Naive thymus-derived CD4-positive, alpha-beta T cell (primary cell): ENCODE results near the gene KMT2E. TPM values are rescaled to one million over a fixed set of nuclear protein-coding genes. Genes with fewer than 3 reads are reported as not detected.

ENCODE experiments used
- ATAC-seq: fragments of 150-1000 bp; cut with Tn5 transposase; 2 replicates; pipeline ENCODE4 v1.10.0; 2021; ENCODE audit warnings: mild to moderate bottlenecking, moderate library complexity
- CTCF ChIA-PET: fragments of 350-600 bp; sonication (Branson Sonifier 250); formaldehyde crosslinking; loops from one replicate; lab custom pipeline; 2021; ENCODE audit warnings: antibody characterized with exemption; lab: Charles Lee
- POLR2A ChIA-PET: fragments of 350-600 bp; sonication (Branson Sonifier 250); formaldehyde crosslinking; loops from one replicate; lab custom pipeline; 2021; ENCODE audit warnings: antibody characterized with exemption, inconsistent platforms; lab: Charles Lee
- DNase-seq, 9 donors: peaks; one replicate each; pipeline versions ENCODE4 v3.0.0 to v3.0.0-alpha.2; 2020 to 2022; ENCODE audit warnings: mixed read lengths in 1 of 9
- H3K27ac ChIP-seq: one replicate; pipeline ENCODE4 v1.7.0; 2013; ENCODE audit warnings: mild to moderate bottlenecking, low read depth, low read length, moderate library complexity
- H3K27me3 ChIP-seq, 2 donors: one replicate each; pipeline ENCODE4 v1.7.0; 2013; ENCODE audit warnings: low read length in 2 of 2, mild to moderate bottlenecking in 2 of 2, moderate library complexity in 2 of 2; ENCODE audit not compliant: control insufficient read depth in 2 of 2, insufficient read depth in 2 of 2
- H3K36me3 ChIP-seq, 3 experiments: 1 replicate in 2 of 3; 2 replicates in 1 of 3; pipeline ENCODE4 v1.7.0; 2013; ENCODE audit warnings: low read length in 3 of 3, mild to moderate bottlenecking in 3 of 3, moderate library complexity in 1 of 3; ENCODE audit not compliant: insufficient read depth in 3 of 3, control insufficient read depth in 2 of 3
- H3K4me1 ChIP-seq, 2 donors: one replicate each; pipeline ENCODE4 v1.7.0; 2013; ENCODE audit warnings: low read length in 2 of 2, mild to moderate bottlenecking in 2 of 2, moderate library complexity in 1 of 2; ENCODE audit not compliant: control insufficient read depth in 2 of 2, insufficient read depth in 2 of 2
- H3K4me3 ChIP-seq: 2 replicates; pipeline ENCODE4 v1.7.0; 2013; ENCODE audit warnings: mild to moderate bottlenecking, low read length
- H3K9me3 ChIP-seq, 3 experiments: 1 replicate in 2 of 3; 2 replicates in 1 of 3; pipeline ENCODE4 v1.7.0; 2013; ENCODE audit warnings: low read length in 3 of 3; ENCODE audit not compliant: control insufficient read depth in 2 of 3
- H3K27ac Mint-ChIP-seq, 9 donors: one replicate each; pipeline ENCODE4 v1.8.0; 2020 to 2022; ENCODE audit warnings: mixed read lengths in 9 of 9, mild to moderate bottlenecking in 8 of 9, moderate library complexity in 5 of 9, inconsistent platforms in 2 of 9
- H3K27me3 Mint-ChIP-seq, 5 donors: one replicate each; pipeline ENCODE4 v1.8.0; 2021 to 2022; ENCODE audit warnings: mixed read lengths in 5 of 5, mild to moderate bottlenecking in 1 of 5
- H3K36me3 Mint-ChIP-seq, 5 donors: one replicate each; pipeline ENCODE4 v1.8.0; 2020 to 2022; ENCODE audit warnings: mixed read lengths in 5 of 5, mild to moderate bottlenecking in 3 of 5, inconsistent platforms in 1 of 5
- H3K4me1 Mint-ChIP-seq, 7 donors: one replicate each; pipeline ENCODE4 v1.8.0; 2020 to 2022; ENCODE audit warnings: mixed read lengths in 7 of 7, mild to moderate bottlenecking in 3 of 7, inconsistent platforms in 1 of 7
- H3K4me3 Mint-ChIP-seq, 10 donors: one replicate each; pipeline ENCODE4 v1.8.0; 2020 to 2022; ENCODE audit warnings: mild to moderate bottlenecking in 10 of 10, mixed read lengths in 10 of 10, moderate library complexity in 6 of 10, inconsistent platforms in 2 of 10
- H3K9me3 Mint-ChIP-seq, 11 donors: one replicate each; pipeline ENCODE4 v1.8.0; 2020 to 2022; ENCODE audit warnings: mixed read lengths in 11 of 11, mild to moderate bottlenecking in 4 of 11, inconsistent platforms in 1 of 11, moderate library complexity in 1 of 11
- intact Hi-C, 2 donors: fragments of 100-400 bp; cut with micrococcal nuclease; formaldehyde crosslinking; loops; one replicate each; pipeline ENCODE4 v1.15.1; 2023
- polyA plus RNA-seq, 2 donors: library from polyadenylated mRNA; unstranded; fragments of 300-500 nt; fragmentation: Illumina TruSeq; gene quantifications; one replicate each; pipeline ENCODE4 v1.2.3, GENCODE V29; 2021
- total RNA-seq, 6 experiments: library from RNA in 5 of 6; stranded (reverse) in 5 of 6; gene quantifications; 1 replicate in 5 of 6; 2 replicates in 1 of 6; pipeline ENCODE4 v1.2.3 and lab custom pipeline; 2021 to 2026

KMT2E gene
- total and polyA plus RNA-seq, 7 experiments from 2014 or later: 129 to 221 (median 195) TPM

- intact Hi-C loops: loop anchor here in 1 of 2 donors (1.0 kb wide), 1 partner anchor 9 kb away; no protein-coding TSS in a partner anchor
- Mint-ChIP-seq H3K9me3 (no peaks in the 10 kb centered on the region), H3K27ac (peak overlapping the region in 7 of 9 donors; percentile 2 to 85 (median 20)), H3K4me1 (peaks cover 59 to 99% (median 88%) of the 10 kb centered on the region in 7 donors), H3K27me3 (no peaks in the 10 kb centered on the region), H3K36me3 (peaks cover 0 to 5% (median 0%) of the 10 kb centered on the region in 5 donors), H3K4me3 (peak overlapping the region; percentile 8 to 96 (median 66))
- Histone ChIP-seq H3K4me3 (no peak overlapping the region), H3K36me3 (no peaks in the 10 kb centered on the region), H3K27me3 (no peaks in the 10 kb centered on the region), H3K9me3 (no peaks in the 10 kb centered on the region), H3K27ac (no peak overlapping the region), H3K4me1 (peaks cover 56 to 57% of the 10 kb centered on the region in 2 donors)
- DNase-seq (no peak), ATAC-seq (no peak)
- CTCF ChIA-PET: interaction anchor here (0.7 kb wide), 1 partner anchor 40 kb away, joined by 3 read pairs; no protein-coding TSS in a partner anchor
- POLR2A ChIA-PET: no interaction called here
These were observed 7.3 kb downstream of the KMT2E start for GRCh38 chr7:105021352-105021751.

GRCh38 chr7:105021967-105022366 is 8.0 kb downstream of the KMT2E start:
- ChIA-PET POLR2A (no interaction called here), CTCF (no interaction called here)
- DNase-seq: no peak
- Mint-ChIP-seq H3K4me1 (peaks cover 59 to 99% (median 90%) of the 10 kb centered on the region in 7 donors), H3K27me3 (no peaks in the 10 kb centered on the region), H3K36me3 (peaks cover 0 to 4% (median 0%) of the 10 kb centered on the region in 5 donors), H3K9me3 (no peaks in the 10 kb centered on the region), H3K4me3 (peak overlapping the region in 8 of 10 donors; percentile 43 to 96 (median 61)), H3K27ac (peak overlapping the region in 3 of 9 donors; percentile 19 to 62 (median 54))
- no peak overlapping the region for H3K27ac ChIP-seq
- no peaks in the 10 kb centered on the region for H3K27me3 ChIP-seq
- intact Hi-C loops: loop anchor here in 1 of 2 donors (1.0 kb wide), 1 partner anchor 8 kb away; no protein-coding TSS in a partner anchor
- H3K4me3 ChIP-seq: no peak overlapping the region
- H3K4me1 ChIP-seq: peaks cover 60 to 61% of the 10 kb centered on the region in 2 donors
- no peaks in the 10 kb centered on the region for H3K36me3 ChIP-seq
- ATAC-seq: no peak
- no peaks in the 10 kb centered on the region for H3K9me3 ChIP-seq

GRCh38 chr7:105022458-105022857 is 8.5 kb downstream of the KMT2E start:
- Histone ChIP-seq H3K4me1 (peaks cover 60 to 64% of the 10 kb centered on the region in 2 donors), H3K36me3 (no peaks in the 10 kb centered on the region), H3K27me3 (no peaks in the 10 kb centered on the region), H3K4me3 (no peak overlapping the region), H3K9me3 (no peaks in the 10 kb centered on the region), H3K27ac (no peak overlapping the region)
- ChIA-PET POLR2A (interaction anchor here (1.3 kb wide), 1 partner anchor 8 kb away, joined by 3 read pairs; no protein-coding TSS in a partner anchor), CTCF (interaction anchor here (0.6 kb wide), 1 partner anchor 19 kb away, joined by 4 read pairs; no protein-coding TSS in a partner anchor)
- H3K27me3 Mint-ChIP-seq: no peaks in the 10 kb centered on the region
- peaks cover 0 to 4% (median 0%) of the 10 kb centered on the region in 5 donors for H3K36me3 Mint-ChIP-seq
- intact Hi-C loops: no loop called here
- peaks cover 54 to 99% (median 90%) of the 10 kb centered on the region in 7 donors for H3K4me1 Mint-ChIP-seq
- H3K4me3 Mint-ChIP-seq: peak overlapping the region in 8 of 10 donors; percentile 43 to 96 (median 61)
- H3K9me3 Mint-ChIP-seq: no peaks in the 10 kb centered on the region
- DNase-seq: no peak
- ATAC-seq: no peak
- H3K27ac Mint-ChIP-seq: peak overlapping the region in 4 of 9 donors; percentile 14 to 62 (median 36)

- Histone ChIP-seq H3K36me3 (no peaks in the 10 kb centered on the region), H3K4me1 (peaks cover 67 to 74% of the 10 kb centered on the region in 2 donors), H3K9me3 (no peaks in the 10 kb centered on the region), H3K4me3 (no peak overlapping the region), H3K27me3 (no peaks in the 10 kb centered on the region), H3K27ac (no peak overlapping the region)
- H3K4me3 Mint-ChIP-seq: peak overlapping the region in 8 of 10 donors; percentile 29 to 96 (median 58)
- CTCF ChIA-PET: interaction anchor here (0.7 to 1.0 kb wide), 2 partner anchors 44 to 271 kb away, joined by 3 to 4 read pairs; no protein-coding TSS in a partner anchor
- H3K4me1 Mint-ChIP-seq: peaks cover 62 to 99% (median 92%) of the 10 kb centered on the region in 7 donors
- DNase-seq: no peak
- POLR2A ChIA-PET: interaction anchor here (3.8 to 6.6 kb wide), 2 partner anchors 11 to 42 kb away, joined by 24 to 82 read pairs; partner anchors contain the start of gene KMT2E
- intact Hi-C loops: loop anchor here (1.0 kb wide), 2 partner anchors 9 to 10 kb away; no protein-coding TSS in a partner anchor
- no peaks in the 10 kb centered on the region for H3K27me3 Mint-ChIP-seq
- H3K27ac Mint-ChIP-seq: peak overlapping the region in 2 of 9 donors; percentile 28 to 50
- peaks cover 0 to 7% (median 0%) of the 10 kb centered on the region in 5 donors for H3K36me3 Mint-ChIP-seq
- no peak for ATAC-seq
- no peaks in the 10 kb centered on the region for H3K9me3 Mint-ChIP-seq
These were observed 10.7 kb downstream of the KMT2E start for GRCh38 chr7:105024734-105025133.

GRCh38 chr7:105026750-105027149 is 12.7 kb downstream of the KMT2E start:
- POLR2A ChIA-PET: interaction anchor here (3.8 to 6.6 kb wide), 2 partner anchors 13 to 44 kb away, joined by 24 to 82 read pairs; partner anchors contain the start of gene KMT2E
- peaks cover 0 to 7% (median 3%) of the 10 kb centered on the region in 5 donors for H3K36me3 Mint-ChIP-seq
- no peak for ATAC-seq
- CTCF ChIA-PET: interaction anchor here (0.6 to 2.1 kb wide), 3 partner anchors 12 to 80 kb away, joined by 3 to 10 read pairs (median 4); partner anchors contain the start of gene KMT2E
- H3K4me1 Mint-ChIP-seq: peaks cover 68 to 95% (median 86%) of the 10 kb centered on the region in 7 donors
- Histone ChIP-seq H3K27me3 (no peaks in the 10 kb centered on the region), H3K4me1 (peaks cover 61 to 74% of the 10 kb centered on the region in 2 donors), H3K27ac (no peak overlapping the region), H3K9me3 (no peaks in the 10 kb centered on the region), H3K4me3 (no peak overlapping the region), H3K36me3 (no peaks in the 10 kb centered on the region)
- no peaks in the 10 kb centered on the region for H3K9me3 Mint-ChIP-seq
- intact Hi-C loops: loop anchor here in 1 of 2 donors (1.0 kb wide), 1 partner anchor 9 kb away; no protein-coding TSS in a partner anchor
- H3K4me3 Mint-ChIP-seq: peak overlapping the region in 9 of 10 donors; percentile 8 to 96 (median 58)
- H3K27ac Mint-ChIP-seq: peak overlapping the region in 4 of 9 donors; percentile 16 to 75 (median 28)
- no peaks in the 10 kb centered on the region for H3K27me3 Mint-ChIP-seq
- DNase-seq: no peak

GRCh38 chr7:105027176-105027853 is 13.3 kb downstream of the KMT2E start:
- POLR2A ChIA-PET: interaction anchor here (3.8 to 6.6 kb wide), 2 partner anchors 13 to 45 kb away, joined by 24 to 82 read pairs; partner anchors contain the start of gene KMT2E
- intact Hi-C loops: no loop called here
- H3K27me3 Mint-ChIP-seq: no peaks in the 10 kb centered on the region
- peaks cover 65 to 94% (median 85%) of the 10 kb centered on the region in 7 donors for H3K4me1 Mint-ChIP-seq
- Histone ChIP-seq H3K27me3 (no peaks in the 10 kb centered on the region), H3K4me1 (peaks cover 56 to 68% of the 10 kb centered on the region in 2 donors), H3K4me3 (no peak overlapping the region), H3K36me3 (no peaks in the 10 kb centered on the region), H3K27ac (peak overlapping the region; percentile 1), H3K9me3 (no peaks in the 10 kb centered on the region)
- H3K4me3 Mint-ChIP-seq: peak overlapping the region in 9 of 10 donors; percentile 12 to 96 (median 38)
- DNase-seq (no peak), ATAC-seq (no peak)
- H3K9me3 Mint-ChIP-seq: no peaks in the 10 kb centered on the region
- peak overlapping the region in 3 of 9 donors; percentile 9 to 48 (median 25) for H3K27ac Mint-ChIP-seq
- peaks cover 0 to 7% (median 3%) of the 10 kb centered on the region in 5 donors for H3K36me3 Mint-ChIP-seq
- CTCF ChIA-PET: interaction anchor here (0.6 to 2.1 kb wide), 3 partner anchors 13 to 80 kb away, joined by 3 to 10 read pairs (median 4); partner anchors contain the start of gene KMT2E
